Measurements from ENCODE around the gene GLRX3.

The GLRX3 gene

DNA sequence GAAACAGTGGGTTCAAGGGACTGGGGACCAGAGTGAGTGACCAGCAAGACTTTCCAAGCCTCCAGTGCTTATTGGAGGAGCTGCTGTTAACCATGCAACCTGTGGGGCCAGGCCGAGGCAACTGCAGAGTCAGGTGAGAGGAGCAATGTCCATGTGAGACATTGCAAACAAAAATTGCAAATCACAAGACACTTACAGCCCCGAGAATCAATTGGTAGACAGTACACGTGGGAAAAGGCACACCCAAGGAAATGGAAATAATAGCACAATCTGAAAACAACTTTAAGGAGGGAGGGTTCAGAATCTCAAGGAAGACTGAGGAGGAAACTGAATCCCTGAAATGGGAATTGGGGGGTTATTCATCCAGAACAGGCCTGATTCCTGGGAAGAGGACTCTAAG is 72.6 kb downstream of the GLRX3 start:
- no peak for DNase-seq (ENCODE audit: low read depth, low spot score)

DNA sequence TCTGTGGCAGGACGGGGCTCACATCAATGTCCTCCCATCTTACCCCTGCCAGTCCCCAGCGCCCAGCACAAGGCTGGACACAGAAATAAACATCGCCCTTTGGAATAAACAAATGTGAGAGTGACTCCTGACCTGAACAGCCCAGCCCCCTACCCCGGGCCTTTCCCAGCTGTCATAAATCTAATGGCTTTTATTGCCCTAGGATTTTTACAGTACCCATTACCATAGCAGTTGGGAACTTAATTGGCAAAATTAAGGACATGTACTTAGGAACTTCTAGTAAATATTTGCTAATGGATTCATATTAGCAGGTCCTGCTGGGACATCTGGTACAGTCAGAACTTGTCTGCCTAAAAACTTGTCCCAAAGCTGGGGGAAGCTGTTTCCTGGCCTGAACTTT is 76.6 kb downstream of the GLRX3 start:
- DNase-seq (ENCODE audit: low read depth, low spot score) = no peak

DNA sequence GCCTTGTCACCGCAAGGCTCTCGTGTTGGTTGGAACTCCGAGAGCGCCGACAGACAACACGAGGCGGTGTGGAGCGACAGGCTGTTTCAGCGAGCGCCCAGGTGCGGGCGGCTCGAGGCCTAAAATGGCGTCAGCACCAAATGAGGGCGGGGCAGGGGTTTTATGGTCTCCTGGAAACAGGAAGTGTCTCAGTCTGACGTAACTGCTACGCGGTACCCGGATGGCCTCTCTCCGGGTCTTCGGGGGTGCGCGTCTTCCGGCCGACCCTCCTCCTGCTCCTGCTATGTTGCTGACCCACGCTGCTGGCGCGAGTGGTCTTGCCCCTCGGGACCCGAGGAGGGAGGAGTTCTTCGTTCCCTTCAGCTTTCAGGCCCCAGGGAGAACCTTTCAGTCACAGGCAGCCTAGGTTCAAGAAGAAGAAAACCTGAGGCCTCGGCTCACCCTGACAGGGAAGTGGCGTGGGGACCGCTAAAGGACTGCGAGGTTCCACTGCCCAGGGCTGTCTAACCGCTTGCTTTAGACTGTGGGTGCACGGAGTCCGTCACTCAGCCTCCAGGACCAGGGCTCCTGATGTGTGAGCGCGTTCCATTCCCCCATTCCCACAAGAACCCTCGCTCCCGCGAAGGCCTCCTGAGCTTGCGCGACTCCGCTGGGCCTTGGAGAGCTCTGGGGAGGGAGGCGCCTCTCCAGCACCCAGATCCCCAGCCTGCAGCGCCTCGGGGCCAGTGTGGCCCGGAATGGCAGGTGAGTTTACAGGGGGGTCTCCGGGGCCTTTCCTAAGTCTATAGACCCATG is 77.3 kb downstream of the GLRX3 start:
- no peak for DNase-seq (ENCODE audit: low read depth, low spot score)

DNA sequence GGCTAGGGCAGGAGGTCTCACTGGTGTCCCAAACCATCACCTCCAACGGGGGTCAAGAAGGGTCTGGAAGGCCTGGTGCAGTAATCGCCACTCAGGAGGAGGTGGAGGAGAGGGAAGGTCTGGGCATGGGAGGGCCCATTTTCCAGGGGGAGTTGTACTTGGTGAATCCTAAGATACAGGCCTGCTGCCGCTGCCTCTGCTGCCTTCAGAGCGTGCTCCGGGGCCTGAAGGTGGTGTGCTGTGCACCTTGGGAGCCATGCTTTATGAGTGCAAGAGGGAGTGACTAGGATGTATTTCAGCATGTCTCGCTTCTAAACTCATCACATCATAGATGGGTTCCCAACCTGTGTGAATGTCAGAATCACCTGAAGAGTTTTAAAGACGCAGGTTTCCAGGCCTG is 78.2 kb downstream of the GLRX3 start:
- DNase-seq (ENCODE audit: low read depth, low spot score) = no peak

DNA sequence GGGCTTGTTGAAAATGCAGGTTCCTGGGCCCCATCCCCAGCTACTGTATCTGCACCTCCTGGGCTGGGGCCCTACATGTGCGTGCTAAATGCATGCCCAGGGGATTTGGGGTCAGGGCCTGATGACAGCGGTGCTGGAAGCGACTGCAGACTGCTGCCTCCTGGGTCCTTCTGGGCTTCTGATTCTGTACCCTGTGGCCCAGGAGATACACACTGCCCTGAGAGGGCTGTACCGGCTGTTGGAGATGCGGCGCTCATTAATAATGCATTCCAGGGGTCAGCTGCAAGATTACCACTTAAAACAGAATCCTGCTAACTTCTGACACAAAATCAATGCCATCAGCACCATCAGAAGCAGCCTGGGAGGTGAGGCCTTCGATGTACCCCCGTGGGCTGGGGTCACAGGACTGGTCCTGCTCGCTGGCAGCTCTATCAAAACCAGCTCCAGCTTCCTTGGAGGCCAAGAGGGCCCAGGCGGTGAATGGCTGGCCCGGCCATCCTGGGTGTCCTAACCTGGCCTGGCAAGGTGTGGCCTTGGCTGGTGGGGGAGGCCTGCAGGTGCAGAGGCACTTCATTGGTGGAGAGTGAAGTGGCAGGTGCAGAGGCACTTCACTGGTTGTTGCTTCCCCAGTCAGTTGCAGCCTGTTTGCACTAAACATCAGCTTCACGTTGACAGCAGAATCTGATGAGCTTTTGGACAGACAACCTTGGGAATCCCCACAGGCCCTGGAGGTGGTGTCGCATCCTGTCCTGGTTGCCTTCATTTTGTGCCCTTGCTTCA is 79.2 kb downstream of the GLRX3 start:
- DNase-seq (ENCODE audit: low read depth, low spot score) = no peak

DNA sequence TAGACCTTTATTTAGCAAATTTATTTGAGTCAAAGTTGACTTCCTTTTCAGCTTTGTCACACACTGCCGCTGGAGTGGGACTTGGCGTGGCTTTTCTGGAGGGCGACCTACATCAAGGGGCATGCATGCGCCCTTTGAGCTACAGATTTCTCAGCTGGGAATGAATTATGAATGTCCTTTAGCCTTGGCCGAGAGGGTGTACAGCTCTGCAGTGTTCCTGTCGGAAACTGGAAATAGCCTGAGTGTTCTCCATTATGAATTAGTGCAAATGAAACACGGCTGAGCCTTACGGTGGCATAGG is 79.7 kb downstream of the GLRX3 start:
- DNase-seq (ENCODE audit: low read depth, low spot score) = no peak

DNA sequence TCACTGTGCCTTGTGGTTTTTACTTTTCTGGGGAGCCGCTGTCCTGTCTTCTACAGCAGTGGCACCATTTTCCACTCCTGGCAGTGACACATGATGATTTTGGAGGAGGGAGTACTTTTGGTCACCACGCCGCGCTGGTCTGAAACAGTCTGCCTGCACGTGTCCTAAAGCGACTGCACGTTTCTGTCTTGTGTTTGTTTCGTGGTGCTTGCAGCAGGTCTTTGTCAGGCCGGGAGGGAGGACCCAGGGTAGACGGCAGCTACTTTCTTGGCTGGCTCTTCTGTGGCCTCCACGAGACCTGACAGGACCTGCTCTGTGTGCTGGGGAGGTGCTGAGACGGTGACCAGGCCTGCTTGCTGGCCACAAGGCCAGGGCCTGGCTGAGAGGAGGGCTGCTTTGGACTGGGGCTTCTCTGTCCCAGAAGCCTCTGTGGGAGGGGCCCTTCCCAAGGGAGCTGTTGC is 82.0 kb downstream of the GLRX3 start:
- DNase-seq (ENCODE audit: low read depth, low spot score) = no peak

DNA sequence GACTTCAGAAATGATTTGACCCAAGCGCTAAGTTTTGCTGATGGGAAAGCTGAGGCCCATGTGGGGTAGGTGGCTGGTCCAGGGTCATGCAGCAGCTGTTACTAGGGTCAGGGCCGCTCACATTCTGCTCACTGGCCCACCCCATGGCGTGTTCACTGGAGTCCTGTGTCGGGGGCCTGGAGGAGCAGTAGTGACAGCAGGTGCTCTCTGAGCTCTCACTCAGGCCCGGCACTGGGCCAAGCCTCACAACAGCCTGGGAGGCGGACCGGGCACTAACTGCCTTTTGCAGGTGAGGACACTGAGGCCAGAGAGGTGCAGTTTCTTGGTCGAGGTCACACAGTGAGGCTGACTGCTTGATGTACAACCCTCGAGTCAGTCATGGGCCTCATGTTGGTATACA is 82.7 kb downstream of the GLRX3 start:
- no peak for DNase-seq (ENCODE audit: low read depth, low spot score)

DNA sequence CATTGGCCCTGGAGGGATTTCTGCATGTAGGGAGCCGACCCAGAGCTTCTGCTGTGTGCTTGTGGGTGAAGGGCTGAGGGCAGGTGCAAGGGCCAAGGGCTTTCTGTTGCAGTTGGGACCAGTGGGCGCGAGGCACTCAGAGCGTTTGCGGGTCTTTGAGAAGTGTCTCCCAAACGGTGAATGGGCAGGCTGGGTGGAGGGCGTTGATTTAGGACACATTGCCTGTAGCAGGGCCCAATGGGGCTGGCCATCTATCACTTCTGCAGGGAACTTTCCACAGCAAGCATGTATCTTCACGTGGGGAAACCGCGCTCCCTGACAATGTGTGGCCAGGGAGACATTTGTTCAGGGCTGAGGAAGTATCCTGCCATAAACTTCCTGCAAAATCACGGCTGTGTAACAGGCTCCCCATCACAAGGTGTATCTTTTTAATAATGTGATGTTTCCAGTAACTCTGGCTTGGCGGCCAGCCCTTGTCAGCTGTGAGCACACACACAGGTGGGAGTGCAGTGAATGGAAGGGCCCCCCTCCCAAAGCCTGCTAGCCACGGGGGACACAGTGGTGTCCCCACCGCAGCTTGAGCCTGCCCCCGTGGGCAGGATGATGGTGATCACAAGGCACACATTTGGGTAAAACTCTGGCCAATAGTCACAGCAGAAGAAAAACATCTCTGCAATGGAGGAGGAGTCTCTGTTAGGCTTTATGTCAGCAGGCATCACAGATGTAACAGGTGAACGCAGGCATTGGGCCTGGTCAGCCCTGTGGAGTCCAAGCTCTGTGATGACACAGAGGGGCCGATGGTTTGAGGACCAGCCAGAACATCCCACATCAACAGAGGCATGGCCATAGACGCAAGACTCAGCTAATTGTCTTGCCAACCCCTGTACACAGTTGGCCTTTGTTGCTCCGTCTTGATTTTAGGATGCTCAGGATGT is 84.3 kb downstream of the GLRX3 start:
- no peak for DNase-seq (ENCODE audit: low read depth, low spot score)

DNA sequence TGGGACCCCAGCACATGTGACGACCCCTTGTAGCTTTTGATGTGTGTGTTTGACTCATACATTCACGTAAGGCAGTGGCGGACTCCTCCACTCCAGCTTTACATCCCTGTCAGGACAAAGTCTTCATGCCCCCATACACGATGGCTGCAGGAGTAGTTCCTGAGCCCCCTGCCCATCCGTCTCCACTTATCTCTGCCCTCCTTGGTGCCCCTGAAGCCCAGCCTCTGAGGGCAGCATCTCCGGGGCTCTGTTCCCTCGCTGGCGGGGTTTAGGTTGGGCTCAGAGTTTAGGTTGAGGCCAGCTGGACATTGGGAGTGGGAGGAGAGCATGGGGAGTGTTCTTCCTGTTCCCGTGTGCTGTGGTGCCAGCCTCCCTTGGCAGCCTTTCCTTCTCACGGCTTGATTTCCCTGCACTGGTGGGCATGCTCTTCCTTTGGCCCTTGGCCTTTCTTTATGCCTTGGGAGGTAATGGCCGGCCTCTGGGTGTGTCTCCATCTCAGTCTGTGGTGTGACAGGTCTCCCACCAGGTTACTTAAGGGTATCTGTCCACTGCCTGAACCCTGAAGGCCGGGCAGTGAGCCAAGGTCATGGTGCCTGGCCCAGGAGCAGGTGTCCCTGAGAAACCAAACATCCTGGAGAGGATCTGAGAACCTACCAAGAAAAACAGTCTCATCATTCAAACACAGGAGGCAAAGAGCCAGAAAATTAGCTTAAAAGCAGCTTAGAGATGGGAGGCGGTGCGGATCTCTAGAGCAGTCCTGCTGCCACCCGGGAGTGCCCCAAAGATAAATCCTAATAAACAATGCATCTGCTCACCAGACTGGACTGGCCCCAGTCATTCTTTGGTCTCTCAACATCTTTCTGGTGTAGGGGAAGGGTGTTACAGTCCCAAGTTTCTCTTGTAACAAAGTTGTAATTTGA is 85.5 kb downstream of the GLRX3 start:
- no peak for DNase-seq (ENCODE audit: low read depth, low spot score)

DNA sequence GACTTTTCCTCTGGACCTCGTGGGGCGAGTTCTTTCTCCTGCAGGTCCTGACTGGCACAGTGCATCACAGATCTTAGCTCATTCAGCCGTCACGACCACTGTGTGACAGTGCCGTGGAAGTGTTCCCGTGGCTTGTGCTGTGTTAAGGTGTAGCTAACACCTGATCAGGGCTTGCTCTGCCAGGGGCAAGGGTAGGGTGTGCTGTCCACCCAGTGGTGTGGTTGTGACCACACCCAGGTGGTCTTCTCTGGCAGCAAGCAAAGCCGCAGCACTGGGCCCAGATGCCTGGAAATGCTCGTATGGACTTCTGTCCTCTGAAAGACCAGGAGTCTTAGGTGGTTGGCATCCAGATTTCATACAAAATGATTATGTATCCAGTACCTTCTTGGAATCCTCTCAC is 86.2 kb downstream of the GLRX3 start:
- no peak for DNase-seq (ENCODE audit: low read depth, low spot score)

DNA sequence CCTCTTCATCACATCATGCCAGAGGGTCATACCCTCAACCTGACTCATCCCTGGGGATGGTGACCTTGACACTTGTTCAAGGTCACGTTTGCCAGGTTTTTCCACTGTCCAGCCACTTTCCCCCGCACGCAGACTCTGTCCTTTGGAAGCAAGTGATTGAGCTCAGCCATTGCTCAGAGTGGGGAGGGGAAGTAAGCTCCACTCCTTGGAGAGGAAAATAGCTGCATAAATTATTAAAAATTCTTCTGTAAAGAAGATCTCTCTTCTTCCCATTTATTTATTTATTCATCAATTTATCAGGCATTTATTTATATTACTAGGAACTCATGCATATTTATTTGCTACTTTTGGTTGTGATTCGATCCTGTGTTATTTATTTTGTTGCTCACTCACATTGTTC is 88.0 kb downstream of the GLRX3 start:
- DNase-seq (ENCODE audit: low read depth, low spot score) = no peak

DNA sequence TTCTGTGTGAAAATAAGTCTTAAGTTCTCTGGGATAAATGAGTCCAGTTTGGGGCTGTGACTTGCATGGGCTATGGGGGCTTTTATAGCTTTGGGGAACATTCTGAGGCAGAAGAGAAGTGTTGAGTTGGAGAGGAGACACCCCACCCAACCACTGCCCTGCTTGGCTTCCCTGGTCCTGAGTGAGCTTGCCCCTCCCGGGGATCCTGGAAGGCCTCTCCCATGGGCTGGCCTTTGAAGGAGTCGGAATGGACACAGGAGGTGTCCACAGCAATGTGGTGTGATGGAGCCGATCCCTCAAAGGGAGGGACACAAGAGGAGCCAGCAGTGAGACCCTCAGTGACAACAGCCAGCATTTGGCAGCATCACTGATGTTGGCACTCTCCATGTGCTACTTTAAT is 89.8 kb downstream of the GLRX3 start:
- no peak for DNase-seq (ENCODE audit: low read depth, low spot score)

DNA sequence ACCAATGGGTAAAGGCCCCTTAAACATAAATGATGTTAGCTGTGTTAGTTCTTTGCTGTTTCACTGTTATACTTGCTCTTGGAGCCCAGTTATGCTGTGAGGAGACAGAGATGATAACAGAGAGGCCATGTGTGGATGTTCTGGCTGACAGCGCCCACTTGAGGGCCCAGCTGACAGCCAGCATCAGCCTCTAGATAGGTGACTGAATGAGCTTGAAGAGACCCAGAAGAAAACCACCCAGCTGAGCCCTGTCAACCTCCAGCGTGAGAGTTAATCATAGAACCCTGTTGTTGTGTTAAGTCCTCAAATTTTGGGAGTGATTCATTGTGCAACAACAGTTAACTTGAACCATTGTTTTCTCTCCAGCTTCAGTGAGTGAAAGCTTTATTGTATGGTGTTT is 91.7 kb downstream of the GLRX3 start:
- DNase-seq (ENCODE audit: low read depth, low spot score) = no peak

Data from smooth muscle cell of the brain vasculature (primary cell).